Iris pigment epithelial cell (primary cell): ENCODE results near the gene BCL2L15.

Experiments used
- DNase-seq: peaks from one replicate; pipeline ENCODE4 v3.0.0-alpha.2; 2011; ENCODE audit warnings: low read depth

BCL2L15 gene

DNA sequence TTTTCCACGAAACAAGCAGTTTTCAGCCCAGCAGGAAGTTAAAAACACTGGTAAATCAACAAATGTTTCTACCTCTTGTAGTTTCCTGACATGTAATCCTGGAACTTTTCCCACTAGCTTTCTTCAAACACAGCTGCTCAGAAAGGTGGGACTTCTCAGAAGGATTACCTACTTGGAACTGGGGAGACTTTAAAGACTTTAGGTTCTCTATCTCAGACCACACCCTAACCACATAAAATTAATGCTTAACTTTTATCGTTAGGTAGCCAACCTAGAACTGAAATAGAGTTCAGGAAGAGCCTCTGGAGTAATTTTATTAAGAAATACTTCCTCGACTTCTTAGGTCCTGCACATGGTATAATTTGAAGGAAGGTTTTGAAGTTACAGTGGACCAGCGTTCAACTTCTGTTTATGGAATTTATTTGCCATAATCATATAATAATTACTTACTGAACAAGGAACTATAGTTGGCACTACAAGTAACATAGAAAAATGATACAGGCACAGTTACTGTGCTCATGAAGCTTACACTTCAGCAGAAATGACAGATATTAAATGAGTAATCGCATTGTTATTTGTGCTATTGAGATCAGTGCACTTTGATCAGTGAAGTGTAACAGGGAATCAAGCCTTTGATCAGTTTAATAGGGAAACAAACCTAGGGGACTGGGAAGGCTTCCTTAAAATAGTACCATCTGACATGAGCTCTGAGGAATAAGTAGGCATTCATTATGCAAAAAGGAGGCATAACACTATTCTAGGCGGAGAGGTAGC, at the start of gene BCL2L15:
Gene BCL2L15, minus strand, starts transcription at position 180 of the 774 bp plus-strand sequence. CDS start 206 bp downstream, outside the sequence.
- DNase-seq: peak; percentile 22

DNA sequence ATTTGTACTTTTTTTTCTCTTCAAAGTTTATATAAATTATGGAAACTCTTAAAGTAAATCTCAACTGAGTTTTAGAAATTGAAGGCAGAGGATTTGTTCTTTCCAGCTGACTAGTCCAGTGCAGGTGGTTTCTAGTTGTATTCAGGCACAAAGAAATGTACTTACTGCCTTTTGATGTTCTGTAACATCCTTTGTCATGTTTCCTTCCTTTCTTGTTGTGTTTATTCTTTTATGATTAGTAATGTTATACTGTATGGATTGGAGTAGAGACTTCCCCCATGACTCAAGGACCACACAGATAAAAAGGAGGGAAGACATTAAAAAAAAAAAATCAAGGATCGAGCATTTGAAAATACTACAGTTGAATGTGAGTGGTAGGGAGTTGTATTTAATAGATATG, 49.8 kb upstream of the BCL2L15 start:
- DNase-seq: no peak

DNA sequence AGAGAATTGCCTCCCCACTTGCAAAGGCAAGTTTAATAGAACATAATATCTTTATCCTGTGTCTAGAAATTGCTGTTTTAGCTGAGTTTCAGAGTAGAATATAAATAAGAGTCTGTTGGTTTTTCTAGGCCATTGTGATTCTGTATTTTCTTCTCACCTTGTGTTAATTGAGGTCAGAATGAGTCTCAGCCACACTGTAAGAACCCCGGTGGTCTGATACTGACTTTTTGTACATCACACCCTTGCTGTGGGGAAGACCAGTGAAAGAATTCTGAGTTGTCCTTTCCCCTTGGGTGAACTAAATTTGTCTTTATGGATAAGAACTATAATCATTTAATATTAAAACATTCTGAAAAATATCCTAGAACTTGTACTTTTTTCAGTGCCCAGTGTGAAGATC, 48.6 kb upstream of the BCL2L15 start:
- no peak for DNase-seq

DNA sequence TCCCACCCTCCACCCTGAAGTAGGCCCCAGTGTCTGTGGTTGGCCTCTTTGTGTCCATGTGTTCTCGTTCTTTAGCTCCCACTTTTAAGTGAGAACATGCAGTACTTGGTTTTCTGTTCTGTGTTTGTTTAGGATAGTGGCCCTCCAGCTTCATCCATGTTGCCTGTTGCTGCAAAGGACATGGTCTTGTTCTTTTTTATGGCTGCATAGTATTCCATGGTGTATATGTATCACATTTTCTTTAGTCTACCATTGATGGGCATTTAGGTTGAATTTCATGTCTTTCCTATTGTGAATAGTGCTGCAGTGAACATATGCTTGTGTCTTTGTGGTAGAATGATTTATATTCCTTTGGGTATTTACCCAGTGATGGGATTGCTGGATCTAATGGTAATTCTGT, 47.8 kb upstream of the BCL2L15 start:
- DNase-seq: no peak

DNA sequence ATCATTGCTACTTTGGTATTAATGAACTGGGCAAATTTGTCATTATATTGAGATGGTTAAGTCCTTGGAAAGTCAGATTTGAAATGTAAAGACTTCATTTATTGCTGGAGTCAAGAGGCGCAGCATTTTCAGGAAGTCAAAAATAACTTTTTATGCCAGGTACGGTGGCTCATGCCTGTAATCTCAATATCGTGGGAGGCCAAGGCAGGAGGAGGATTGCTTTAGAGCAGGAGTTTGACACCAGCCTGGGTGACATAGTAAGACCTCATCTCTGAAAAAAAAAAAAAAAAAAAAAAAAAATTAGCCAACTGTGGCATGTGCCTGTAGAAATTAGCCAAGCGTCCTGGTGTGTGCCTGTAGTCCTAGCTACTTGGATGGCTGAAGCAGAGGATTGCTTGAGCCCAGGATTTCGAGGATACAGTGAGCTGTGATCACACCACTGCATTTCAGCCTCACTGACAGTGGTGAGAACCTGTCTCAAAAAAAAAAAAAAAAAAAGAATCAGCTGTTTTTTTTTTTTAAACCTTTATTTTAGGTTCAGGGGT, 47.2 kb upstream of the BCL2L15 start:
- no peak for DNase-seq

DNA sequence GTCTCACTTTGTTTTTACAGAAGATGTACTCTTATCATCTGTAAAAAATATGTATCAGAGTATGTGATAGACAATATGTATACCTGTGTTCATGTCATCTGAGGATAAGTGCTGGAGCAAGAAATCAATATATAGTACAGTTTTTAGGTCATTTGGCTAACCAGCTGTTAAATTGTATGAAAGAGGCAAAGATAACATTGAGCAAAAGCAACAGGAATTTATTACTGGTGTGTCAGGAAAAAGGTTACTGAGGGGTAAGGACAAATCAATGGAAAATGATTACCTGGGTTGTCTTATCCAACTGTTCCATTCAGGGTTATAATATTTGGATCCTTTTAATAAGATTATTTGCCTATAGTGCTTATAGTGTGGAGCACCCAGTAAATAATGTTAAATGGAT, 46.6 kb upstream of the BCL2L15 start:
- DNase-seq: no peak

DNA sequence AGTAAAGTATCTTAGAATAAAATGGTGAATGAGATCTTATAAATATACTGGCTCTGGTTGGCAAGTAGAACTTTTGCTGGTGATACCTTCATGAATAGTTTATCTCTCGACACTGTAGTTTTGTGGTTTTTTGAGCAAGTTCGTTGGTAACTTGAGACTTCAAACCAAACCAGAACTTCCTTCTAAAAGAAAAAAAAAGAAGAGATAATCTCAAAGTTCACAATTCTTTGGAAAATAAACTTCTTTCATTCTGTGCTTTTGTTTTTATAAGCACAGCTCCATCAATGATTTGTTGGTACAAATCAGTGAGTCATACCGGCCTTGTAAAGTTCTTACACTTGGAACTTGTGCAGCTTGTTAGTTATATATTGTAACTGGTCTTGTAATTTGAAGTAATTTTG, 44.1 kb upstream of the BCL2L15 start:
- peak; percentile 85 for DNase-seq

DNA sequence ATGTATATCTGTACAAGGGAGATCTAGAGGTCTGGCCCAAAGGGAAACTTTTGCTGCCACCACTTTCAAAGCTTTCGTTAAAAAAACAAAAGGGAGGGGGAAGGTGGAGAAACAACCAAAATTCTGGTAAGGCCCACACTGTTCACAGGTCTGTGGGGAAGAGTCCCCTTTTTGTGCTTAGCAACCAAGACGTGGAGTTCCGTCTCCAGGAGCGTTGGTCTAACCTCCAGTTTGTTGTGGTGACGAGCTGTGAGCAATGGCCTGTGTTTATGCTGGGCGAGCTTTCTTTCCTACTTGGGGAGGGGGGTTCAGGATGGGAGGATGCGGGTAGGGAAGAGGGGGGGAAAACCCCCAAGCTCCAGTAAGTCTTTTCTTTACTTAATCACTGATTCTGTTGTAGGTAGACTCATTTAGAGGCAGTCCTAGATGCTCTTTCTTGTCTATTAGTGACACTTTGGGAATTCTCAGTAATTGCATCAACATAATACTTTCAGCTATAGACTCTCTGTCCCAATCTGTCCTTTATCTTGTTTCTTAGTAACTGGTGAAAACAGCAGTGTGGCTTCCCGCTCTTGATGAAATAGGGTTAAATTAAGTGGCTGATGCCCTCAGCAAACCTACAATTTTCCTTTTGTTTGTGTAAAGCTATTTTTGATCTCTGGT, 43.2 kb upstream of the BCL2L15 start:
- DNase-seq: peak; percentile 83

DNA sequence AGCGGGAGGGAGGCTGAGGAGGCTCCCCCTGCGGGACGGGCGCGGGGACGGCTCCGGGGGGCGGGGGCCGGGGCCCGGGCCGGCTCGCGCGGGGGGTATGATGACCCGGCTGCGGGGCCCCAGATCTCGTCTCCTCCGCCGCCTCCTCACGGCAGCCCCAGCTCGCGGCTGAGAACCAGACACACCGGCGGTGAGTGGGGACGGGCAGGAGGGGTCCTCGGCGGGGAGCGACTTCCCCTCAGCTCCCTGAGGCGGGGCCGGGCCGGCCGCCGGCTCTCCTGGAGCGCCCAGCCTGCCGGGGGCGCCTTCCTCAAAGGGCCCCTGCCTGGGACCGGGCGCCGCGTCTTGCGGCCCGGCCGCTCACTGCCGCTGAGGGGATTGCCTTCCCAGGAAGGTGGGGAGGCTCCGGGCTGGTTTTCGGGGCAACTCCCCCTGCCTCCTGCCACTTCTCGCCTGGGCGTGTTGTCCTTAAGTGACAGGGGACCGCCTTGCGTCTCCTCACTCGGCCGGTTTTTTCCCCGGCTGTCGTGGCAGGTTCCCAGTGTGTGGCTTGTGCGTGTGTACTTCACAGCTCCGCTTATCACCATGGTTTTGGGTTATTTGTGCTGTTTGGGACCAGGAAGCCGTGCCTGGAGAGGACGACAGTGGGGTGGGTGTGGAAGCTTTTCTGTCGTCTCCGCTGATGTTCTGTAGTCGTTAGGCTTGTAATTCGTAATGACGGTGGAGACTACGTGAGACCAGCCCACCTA, 42.5 kb upstream of the BCL2L15 start:
- DNase-seq: peak; percentile 31

DNA sequence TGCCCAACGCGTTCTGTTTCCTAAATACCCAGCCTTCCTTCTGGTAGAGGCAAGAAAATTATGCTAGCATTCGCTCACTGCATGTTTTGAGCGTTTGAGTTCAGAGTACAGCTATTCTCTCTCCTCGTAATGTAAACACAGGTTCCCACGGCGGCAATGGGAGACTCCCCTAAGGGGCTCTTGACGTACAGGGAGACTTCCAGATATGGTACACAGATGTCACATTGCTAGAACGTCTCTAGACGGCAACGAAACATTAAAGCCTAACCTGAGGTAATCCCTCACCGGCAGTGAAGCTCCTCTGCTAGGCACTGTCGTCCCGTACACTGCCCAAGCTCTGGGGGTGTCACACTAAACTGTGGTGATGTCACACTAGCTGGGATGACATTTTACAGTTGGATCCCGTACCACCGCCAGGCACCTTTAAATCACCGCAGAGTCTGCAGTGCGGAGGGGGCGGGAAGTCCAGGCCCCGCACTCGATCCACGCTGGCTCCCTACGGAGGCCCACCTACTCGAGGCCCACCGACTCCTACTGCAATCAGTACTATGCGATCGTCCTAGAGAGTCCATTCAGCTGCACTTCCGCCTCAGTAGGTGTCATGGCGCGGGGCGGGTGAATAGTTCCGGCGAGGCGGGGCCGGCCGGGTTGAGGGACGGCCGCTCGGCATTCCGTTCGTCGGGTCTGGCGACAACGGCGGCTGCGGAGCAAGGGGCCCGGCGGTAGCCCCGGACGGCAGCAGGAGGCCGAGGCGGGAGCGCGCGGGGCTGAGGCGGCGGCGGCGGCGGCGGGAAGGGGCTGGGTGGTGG, 41.8 kb upstream of the BCL2L15 start, which contains the start of gene HIPK1:
Gene HIPK1, plus strand, starts transcription at position 384 of the 809 bp plus-strand sequence.
- DNase-seq: peak; percentile 89

DNA sequence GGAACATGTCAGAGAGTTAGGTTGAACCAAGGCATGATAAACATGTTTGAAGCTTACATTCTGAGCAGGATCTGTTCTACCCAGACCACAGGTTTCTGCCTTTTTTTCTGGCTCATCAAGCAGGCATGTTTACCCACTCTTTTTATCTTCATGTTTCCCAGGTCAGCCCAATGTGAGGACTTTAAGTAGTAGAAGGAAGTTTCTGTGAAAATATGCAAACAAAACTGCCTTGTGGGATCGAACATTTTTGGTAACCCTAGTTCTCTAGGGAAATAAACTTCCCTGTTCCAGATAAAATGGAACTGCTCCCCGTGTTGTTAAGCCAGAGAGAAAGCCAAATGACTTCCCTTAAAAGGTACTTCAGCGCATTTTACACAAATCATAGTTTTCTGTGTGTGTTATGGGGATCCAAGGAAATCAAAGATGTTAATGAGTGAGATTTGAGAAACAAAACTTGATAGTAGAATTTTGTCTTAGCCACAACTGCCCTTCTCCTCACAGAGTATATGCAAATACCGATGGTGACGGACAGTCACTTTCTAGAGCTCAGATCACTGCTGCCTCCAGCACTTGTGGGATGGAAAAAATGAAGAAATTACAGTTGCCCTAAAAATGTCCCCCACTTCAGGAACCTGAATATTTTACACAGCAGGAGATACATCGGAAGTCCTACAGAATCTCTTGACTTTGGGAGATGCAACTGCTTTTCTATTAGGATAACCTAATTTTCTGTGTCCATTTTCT, 41.0 kb upstream of the BCL2L15 start:
- peak; percentile 40 for DNase-seq

DNA sequence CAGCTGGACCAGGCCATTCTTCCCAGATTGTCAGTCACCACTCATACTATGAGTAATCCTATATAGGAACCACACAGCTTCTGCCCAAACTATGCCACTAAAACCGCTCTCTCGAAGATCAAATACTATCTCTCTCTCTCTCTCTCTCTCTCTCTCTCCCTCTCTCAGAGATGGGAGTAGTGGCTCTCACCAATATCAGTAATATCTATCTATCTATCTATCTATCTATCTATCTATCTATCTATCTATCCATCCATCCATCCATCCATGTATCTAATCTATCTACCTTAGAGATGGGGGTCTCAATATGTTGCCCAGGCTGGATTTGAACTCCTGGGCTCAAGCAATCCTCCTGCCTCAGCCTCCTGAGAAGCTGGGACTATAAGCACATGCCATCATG, 37.1 kb upstream of the BCL2L15 start:
- no peak for DNase-seq

DNA sequence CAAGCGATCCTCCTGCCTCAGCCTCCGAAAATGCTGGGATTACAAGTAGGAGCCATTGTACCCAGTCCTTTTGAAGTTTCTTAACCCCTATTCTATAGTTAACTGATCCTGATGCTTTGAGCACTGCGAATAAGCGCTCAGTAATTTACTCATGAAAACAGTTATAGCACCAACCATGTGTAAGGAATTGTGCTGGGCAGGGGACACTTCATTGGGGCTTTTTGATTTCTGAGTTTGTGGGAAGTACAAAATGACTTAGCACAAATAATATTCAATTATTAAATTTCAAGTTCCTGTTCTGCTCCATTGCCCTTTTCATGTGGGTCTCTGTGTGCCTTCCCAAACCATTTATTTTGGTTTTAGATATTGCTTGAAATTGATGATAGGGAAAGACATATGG, 35.6 kb upstream of the BCL2L15 start:
- no peak for DNase-seq

DNA sequence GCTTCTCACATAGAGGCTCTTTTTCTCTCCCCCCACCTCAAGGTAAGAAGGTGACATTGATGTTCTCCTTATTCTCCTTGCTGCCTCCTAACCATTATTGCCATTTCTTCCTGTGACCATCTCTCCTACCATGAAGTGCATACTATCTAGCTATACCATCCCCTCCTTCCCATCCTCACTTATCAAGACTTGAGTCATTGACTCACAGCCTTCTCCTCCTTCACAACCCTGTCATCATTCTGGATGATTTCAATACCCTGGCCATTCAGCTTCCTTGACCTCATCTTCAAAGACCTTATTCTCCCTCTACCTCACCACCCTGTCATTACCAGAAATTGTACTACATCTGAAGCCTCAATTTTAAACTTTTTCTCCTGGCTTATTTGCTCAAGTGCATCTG, 30.9 kb upstream of the BCL2L15 start:
- no peak for DNase-seq

DNA sequence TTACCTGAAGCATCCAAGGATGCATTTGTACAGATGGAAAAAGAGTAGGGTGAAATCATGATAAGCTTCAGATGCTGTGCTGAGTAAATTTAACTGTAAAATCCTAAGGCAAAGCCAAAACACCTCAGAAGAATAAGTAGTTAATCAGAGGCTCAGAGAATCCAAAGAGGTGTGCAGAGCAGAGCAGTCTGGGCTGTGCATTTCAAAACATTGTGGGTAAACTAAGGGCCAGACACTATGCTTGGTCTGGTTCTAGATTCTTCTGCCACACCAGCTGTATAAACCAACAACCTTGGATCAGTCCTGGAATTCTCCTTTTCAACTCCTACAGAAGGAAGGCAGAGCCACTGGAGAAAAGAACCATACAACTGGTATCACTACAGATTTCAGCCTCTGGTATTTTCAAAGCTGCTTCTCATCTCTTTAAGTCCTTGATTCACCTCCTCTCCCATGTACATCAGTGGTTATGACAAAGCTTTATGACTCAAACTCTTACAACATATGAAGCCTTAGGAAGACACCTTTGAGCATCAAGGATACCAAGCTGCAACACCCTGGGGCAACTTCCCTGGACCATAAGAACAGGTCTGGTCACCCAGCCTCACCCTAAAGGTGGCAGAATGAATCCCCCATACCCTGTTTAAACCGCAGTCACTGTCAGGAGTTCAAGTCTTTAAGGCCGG, 30.2 kb upstream of the BCL2L15 start:
- DNase-seq: peak; percentile 81

DNA sequence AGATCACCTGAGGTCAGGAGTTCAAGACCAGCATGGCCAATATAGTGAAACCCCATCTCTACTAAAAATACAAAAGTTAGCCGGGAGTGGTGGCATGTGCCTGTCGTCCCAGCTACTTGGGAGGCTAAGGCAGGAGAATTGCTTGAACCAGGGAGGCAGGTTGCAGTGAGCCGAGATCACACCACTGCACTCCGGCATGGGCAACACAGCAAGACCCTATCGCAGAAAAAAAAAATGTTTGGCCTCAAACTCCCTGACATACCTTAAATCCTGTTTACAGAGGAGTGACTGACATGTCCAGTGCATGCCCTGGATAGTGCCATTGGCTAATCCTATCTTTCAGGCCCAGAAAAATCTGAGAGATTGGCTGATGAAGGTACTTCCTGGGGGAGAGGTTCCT, 29.6 kb upstream of the BCL2L15 start:
- DNase-seq: no peak

DNA sequence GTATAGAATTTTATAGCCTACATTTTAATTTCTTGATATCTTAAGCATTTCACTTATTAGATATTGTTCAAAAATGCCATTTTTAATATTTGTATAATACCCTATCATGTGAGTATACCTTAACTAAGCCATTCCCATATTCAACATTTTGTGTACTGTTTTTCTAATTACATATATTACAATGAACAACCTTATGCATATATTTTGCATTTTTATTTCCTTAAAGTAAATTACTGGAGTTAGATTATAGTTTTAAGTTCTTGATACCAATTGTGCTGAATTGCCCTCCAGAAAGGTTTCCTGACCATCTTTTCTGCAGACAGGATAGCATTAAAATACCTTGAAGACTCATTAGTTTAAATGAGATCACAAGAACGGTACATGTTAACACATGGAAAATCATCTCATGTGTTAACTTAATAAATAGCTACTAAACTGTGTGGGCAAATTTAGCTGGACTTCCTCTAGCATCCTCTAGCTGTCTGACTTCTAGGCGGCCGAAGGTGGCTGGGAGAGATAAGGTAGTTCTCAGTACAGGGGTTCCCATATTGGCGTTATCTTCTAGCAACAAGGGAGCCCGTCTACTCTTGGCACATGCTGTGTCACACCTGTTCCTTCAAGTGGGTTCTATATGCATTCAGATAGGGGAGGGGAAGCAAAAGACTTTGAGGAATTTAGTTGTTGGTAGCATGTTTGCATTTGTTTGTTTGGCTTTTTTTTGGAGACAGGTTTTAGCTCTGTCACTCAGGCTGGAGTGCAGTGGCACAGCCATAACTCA, 26.7 kb upstream of the BCL2L15 start:
- DNase-seq: no peak

DNA sequence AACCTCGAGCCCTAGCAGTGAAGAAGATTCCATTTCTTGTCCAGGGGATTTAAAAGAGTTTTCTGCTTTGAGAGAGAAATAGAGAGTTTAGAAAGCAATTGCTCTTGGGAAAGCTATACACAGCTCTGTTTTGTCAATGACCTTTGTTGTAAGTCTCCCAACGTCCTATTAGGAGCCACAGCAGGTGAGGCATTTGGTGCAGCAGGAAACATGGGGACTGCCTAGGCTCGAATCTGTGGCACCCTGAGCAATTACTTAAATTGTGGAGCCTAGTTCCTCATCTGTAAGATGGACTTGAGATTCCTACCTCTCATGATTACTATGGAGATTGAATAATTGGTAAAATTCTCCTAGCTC, 25.9 kb upstream of the BCL2L15 start:
- no peak for DNase-seq

DNA sequence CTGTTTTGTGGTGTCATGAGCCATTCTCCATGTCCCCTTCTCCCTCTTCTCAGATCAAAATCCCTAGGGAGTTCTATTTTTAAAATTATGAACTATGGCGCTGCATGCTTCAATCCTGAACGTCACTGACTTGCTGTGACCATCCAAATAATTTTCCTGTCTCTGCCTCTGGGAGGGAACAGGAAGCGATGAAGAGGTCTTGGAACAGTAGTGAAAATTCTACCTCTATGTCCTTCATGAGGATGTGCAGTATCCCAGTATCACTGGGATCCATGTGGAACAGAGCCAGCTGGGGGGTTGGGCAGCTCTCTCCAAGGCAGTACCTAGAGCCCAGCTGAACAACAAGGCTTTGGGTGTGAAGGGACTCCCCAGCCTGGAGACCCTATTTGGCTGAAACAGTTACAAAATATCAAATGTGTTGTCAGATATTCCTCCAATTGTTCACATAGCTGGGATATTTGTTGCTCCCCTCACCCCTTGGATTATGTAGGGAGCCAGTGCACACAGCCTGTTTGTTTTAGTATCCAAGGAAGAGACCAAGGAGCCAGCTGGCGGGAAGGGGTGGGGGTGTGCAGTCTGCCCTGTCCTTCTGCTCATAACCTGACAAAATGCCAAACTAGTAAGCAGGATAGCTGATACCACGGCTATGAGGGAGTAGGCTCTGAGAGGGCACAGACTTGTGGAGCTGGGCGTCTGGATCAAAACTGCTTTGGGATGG, 25.4 kb upstream of the BCL2L15 start:
- DNase-seq: peak; percentile 68
